ENCODE data around the gene LIMS1.
"Not testable (repeated sequence)": the region's sequence is repeated elsewhere in the genome, so short reads cannot be mapped to it uniquely, and the experiment has no call there.

Gene LIMS1

DNA sequence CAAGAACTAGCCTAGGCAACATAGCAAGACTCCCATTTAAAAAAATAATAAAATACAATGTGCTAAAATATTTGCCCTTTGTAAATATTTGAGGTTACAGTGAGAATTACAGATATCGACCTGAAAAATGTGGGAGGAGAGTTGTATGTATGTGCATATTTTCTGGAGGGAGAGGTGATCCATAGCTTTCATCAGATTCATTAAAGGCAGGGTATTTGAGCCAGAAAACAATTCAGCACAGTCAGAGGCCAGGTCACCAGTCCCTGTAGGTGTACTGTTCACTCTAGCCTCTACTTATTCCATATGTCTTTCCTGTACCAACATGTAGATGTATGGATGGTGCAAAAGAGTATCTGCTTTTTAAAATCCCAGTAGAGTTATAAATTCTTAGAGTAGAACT lies 136.0 kb downstream of the LIMS1 start:
- not testable (repeated sequence) for DNase-seq

DNA sequence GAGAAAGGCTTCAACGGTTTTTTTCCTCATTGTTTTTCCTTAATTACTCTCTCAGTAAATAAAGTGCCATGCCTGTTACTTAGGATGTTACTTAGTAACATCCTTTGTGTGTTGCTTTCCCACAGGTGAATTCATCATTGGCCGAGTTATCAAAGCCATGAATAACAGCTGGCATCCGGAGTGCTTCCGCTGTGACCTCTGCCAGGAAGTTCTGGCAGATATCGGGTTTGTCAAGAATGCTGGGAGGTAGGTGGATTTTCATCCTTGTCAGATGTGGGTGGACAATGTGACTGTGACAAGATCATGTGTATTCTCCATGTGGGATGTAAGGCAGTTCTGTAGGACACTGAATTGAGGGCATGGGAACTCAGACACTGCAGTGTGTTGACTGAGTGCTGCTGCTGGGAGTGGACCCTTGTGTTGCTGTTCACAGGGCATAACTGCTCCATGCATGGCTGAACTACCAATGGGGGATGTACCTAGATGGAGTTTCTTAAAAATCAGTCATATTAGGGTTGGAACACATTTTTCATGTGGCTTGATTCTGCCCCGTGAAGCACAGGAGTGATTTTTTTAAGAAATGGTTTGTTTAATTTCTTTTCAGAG lies 138.0 kb downstream of the LIMS1 start:
- DNase-seq = not testable (repeated sequence)

DNA sequence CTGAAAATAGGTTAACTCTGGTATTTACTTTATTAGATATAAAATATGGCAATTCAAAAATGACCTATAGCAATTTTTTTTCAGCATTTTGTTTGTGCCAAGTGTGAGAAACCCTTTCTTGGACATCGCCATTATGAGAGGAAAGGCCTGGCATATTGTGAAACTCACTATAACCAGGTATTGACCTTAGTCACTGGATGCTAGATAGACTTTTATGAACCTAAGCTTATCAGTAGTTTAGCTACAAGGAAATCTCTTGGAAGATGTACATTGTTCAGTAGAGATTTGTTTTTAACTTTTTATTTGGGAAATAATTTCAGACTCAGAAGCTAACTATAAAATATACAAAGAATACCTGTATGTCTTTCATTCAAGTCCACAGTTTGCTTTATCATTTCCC lies 142.3 kb downstream of the LIMS1 start:
- not testable (repeated sequence) for DNase-seq

DNA sequence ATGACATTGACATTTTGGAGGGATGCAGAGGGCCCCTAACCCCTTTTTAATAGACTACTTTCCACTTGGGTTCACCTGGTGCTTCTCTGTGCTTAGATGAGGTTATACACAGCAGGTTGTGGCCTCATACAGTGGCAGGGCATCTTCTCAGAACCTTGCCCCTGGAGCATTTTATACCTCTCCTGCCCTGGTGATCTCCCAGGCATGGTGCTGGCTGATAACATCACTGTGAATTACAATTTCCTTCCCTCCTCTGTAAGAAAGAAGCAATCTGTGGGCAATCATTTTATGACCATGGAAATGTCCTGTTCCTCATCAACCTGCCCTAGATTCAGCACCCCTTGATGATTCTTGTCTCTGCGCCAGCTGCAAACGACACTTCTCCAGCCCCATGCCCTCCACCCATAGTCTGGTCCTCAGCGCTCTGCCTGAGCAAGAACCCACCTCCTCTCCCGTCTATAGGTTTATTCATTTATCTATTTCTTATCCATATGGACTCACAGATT lies 143.0 kb downstream of the LIMS1 start:
- DNase-seq = not testable (repeated sequence)

DNA sequence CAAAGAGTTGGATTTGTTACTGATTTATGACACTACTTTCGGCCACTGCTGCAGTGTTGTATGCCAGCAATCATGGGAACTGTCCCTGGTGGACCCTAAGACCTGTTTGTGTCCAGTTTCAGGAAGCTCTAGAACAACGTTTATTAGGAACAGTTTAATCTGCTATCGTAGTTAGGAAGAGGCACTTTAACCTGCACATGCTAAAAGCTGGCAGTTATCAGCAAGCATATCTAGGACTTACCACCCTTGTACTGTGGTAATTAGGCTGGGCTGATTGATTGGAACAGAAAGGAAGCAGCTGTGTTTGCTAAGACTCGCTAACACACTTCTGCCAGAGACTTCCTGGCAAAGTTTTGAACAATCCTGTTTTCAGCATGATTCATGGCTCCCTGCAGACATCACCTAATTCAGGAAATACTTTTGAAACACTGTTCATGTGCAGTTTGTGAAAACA lies 144.0 kb downstream of the LIMS1 start:
- peak; percentile 44 for DNase-seq

DNA sequence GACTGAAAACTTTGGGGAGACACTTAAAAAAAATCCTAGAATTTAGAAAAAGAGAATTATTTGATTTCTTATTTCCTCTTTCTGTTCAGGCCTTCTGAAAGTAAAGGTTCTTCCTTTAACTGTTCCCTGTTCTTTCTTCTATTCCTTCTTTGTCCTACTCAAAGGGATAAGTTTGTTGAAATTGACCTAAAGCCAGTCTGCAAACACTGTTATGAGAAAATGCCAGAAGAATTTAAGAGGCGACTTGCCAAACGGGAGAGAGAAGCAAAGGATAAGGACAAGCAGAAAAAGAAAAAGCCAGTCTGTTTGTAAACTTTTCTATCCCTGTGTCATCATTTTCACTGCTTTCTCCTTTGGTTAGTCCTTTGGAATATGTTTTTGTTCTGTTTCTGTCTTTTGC lies 146.5 kb downstream of the LIMS1 start:
- not testable (repeated sequence) for DNase-seq

DNA sequence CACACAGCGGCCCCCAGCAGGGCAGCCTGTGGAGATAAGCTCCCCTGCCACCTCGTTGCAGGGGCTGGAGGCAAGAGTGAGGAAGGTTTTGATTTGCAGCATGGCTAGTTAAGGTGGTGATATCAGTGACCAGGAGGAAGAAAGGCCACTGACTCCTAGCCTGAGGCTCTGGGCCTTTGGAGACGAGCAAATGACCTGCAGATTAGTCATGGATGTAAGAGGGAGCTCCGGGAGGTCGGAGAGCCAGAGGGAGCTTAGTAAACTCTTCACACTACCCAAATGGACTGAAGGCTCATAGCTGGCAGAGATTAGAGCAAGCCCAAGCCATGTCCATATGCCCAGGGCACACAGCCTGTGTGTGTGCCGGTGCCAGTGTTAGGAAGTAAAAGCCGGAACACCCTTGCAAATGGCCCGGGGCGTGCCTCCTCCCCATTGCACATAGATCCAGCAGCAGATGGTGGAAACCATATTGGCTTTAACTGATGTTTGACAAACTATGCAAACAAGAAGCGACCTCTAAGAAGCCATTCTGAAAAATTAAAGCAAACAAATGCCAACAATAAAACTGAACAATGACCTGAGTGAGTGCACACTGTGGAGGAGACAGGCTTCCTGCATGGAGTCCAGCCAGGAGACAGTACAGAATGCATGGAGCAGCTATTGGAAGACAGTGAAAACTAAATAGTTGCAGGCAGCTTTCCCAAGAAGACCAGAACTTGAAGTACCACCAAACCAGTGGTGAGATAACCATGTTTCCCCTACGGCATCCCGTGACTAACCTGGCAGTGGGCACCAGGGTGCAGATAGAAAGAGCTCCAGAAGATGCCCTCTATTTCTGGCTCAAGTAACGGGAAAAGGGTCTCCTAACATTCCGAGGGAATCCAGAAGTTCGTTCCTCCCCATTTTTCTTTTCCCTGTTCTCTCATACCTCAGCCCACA lies 154.8 kb downstream of the LIMS1 start:
- DNase-seq = peak; percentile 4

DNA sequence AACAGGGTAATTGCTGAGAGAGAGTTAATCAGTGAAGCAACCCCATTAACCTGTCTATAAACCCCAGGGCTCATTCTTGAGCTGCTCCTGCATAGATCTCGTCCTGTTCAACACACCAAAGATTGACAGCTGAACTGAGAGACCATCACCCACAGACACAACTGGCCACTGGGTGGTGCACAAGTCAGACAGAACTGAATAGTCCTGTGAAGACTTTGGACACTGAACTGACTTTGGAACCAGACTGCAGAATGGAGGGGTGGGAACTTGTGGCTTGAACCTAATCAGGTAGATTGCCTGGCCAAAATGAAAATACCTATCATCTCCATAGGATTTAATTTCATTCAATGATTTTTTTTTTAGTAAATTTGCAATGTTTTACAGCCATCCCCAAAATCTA lies 155.7 kb downstream of the LIMS1 start:
- DNase-seq = not testable (repeated sequence)

DNA sequence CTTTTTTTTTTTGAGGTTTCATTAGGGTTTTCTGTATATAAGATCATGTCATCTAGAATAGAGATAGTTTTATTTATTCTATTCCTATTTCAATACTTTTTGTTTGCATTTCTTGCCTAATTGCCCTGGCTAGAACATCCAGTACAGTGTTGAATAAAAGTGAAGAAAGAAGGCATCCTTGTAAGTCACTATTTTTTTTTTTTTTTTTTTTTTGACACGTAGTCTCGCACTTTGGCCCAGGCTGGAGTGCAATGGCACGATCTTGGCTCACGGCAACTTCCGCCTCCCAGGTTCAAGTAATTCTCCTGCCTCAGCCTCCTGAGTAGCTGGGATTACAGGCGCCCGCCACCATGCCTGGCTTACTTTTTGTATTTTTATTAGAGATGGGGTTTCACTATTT lies 157.2 kb downstream of the LIMS1 start:
- DNase-seq = no peak

DNA sequence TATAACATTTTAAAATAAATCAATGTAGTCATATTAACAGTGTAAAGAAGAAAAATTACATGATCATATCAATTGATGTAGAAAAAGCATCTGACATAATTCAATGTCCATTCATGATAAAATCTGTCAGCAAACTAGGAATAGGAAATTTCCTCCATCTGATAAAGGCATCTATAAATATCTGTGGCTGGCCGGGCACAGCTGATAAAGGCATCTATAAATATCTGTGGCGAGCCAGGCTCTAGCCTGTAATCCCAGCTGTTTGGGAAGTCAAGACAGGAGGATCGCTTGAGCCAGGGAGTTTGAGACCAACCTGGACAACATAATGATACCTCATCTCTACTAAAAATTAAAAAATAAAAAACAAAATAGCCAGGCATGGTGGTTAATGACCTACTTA lies 166.9 kb downstream of the LIMS1 start:
- no peak for DNase-seq

DNA sequence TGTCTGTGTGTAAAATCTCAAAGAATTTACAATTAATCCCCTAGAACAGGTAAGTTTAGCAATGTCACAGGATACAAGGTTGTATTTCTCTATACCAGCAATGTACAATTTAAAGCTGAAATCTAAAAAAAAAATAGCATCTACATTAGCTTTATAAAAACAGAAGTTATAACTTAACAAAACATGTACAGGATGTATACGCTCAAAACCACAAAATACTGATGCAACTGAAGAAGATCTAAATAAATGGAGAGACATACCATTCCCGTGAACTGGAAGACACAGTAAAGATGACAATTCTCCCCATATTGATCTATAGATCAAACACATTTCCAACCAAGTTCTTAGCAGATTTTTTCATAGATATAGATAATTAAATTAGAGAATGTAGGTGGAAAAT lies 167.5 kb downstream of the LIMS1 start:
- DNase-seq = no peak

DNA sequence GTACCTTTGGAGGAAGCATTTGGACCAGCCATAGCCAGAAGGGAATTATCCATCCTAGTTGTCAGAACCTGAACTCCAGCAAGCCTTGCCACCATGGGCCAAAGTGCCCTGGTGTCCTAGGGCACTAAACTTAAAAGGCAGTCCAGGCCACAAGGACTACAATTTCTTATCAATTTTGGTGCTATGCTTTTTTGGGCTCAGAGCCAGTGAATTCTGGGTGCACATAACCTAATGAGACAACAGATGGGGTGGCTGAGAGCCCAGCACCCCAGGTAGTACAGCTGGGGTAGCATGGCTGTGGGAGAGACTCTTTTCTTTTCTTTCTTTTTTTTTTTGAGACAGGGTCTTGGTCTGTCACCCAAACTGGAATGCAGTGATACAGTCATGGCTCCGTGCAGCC lies 170.6 kb downstream of the LIMS1 start:
- no peak for DNase-seq

DNA sequence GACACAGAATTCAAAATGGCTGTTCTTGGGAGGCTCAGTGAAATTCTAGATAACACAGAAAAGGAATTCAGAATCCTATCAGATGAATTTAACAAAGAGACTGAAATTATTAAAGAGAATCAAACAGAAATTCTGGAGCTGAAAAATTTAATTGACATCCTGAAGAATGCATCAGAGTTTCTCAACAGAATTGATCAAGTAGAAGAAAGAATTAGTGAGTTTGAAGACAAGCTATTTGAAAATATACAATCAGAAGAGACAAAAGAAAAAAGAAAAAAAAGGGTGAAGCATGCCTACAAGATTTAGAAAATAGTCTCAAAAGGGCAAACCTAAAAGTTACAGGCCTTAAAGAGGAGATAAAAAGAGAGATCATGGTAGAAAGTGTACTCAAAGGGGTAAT lies 173.0 kb downstream of the LIMS1 start:
- no peak for DNase-seq

DNA sequence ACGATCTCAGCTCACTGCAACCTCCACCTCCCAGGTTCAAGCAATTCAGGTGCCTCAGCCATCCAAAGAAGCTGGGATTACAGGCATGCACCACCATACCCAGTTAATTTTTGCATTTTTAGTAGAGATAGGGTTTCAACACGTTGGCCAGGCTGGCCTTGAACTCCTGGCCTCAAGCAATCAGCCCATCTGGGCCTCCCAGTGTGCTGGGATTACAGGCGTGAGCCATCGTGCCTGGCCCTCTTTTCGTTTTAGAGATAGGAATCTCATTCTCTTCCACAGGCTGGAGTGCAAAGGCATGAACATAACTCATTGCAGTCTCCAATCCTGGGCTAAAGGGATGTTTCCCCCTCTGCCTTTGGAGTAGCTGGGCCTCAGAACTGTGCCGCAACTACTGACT lies 182.7 kb downstream of the LIMS1 start:
- not testable (repeated sequence) for DNase-seq

DNA sequence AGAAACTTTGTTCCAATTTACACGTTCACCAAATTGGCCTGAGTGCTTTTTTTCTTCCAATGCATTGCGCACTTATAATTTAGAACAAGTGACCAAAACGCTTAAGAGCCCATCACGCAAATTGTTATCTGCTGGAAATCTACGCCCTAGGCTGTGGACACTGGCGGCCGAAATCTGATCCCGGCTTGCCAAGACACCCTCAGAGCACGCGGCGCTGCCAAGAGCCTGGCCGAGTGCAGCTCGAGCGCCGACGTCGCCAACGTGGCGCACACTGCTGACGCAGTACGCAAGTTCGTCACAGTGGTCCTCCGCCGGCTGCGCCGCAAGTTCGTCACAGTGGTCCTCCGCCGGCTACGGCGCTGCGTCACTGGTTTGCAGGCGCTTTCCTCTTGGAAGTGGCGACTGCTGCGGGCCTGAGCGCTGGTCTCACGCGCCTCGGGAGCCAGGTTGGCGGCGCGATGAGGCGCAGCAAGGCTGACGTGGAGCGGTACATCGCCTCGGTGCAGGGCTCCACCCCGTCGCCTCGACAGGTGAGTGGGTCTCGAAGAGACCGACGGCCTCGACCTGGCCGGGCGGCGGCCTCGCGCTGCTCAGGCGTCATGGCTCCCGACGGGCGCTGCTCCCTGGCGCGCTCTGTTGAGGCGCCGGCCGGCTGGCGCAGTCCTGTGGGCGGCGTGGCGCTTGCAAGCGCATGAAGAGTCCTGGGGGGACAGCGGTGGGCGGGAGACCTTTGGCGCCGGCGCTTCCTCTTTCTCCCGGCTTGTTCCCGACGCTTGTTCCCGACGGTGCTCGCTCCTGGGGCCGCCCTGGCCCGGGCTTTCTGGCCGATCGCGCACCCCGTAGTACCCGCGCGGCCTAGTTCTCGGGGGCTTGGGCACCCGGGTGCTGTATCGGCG lies 185.1 kb downstream of the LIMS1 start, which contains the start of gene RANBP2:
Gene RANBP2 (plus strand): TSS at position 334 of the 896 bp plus-strand sequence. CDS start 125 bp downstream, at position 459.
- DNase-seq = peak; percentile 97

DNA sequence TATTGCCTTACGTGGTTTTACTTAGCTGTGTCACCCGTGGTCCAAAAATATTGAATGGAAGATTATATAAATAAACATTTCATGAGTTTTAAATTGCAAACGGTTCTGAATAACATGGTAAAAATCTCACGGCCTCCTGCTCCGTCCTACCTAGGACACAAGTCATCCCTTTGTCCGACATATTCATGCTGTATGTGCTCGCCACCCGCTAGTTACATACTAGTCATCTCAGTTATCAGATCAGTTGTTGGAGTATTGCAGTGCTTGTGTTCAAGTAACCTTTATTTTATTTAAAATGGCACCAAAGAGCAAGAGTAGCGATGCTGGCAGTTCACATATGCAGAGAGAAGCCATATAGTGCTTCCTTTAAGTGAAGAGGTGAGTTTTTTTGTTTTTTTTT lies 191.8 kb downstream of the LIMS1 start:
- DNase-seq = not testable (repeated sequence)

DNA sequence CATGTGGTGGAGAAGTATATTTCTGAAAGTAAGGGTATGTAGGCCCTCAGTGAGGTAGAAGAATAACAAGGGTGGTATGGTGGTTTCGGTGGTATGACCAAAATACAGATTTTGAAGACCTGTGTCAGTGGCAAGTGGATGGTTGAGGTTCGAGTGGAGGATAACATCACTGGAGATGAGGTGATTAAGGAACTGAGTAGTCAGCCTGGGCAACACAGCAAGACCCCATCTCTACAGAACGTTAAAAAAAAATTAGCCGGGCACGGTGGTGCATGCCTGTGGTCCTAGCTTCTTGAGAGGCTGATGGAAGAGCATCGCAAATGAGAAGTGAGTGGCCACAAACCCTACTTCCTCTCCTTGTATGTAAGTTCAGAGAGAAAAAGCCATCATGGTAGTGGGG lies 200.4 kb downstream of the LIMS1 start:
- not testable (repeated sequence) for DNase-seq
